RPMI7951 (cell line): ENCODE results near the gene PER1. TPM values are rescaled to one million over a fixed set of nuclear protein-coding genes. Genes with fewer than 3 reads are reported as not detected.

Source experiments
- DNase-seq: peaks from one replicate; pipeline ENCODE4 v3.0.0-alpha.2; 2012; ENCODE audit warnings: low read depth
- total RNA-seq: library from RNA; depleted of rRNA; stranded (reverse); fragments of >200 nt; shearing (Covaris generic); gene quantifications from 2 replicates; pipeline ENCODE4 v1.2.3, GENCODE V29; 2014

Gene PER1
- total RNA-seq, 1 experiment from 2014 or later: 3.0 TPM

DNA sequence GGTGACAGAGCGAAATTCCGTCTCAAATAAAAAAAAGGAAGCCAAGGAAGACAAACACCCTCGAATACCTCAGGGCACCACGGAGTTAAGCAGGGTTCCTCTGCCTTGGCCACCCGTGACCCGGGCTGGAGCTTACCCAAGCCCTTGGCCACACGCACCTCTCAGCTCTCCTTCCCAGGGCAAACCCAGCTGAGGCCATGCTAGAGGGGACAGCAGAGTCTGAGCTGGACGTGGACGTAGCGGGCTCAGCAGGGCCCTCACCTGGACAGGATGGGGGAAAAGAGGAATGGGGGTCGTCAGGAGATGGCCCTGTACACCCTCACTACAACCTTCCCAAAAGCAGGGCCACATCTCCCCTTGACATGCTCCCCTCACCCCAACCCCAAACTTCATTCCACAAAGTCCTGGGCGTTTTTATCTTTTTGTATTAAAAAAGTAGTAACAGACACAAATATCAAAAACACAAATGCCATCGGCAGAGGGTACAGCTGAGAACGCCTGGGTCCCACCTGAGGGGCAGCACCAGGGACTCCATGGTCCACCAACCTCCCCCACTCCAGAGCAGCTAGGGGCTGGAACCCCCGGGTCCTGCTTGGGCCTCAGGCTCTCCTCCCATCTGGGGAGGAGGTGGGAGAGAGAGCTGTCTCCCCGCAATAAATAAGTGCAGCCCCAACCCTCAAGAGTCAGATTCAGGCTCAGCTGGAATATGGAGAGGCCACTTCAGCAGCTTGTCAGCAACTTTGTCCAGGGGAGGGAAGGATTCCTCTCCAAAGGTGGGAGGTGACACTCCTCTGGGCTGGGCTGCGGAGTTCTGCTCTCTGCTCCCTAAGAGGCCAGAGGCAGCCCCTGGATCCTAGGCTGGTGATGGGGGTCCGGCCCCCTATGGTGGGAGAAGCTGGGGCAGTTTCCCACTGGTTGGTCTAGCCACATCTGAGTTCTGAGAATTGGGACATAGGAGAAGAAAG lies 11.9 kb downstream of the PER1 start:
- DNase-seq: no peak

DNA sequence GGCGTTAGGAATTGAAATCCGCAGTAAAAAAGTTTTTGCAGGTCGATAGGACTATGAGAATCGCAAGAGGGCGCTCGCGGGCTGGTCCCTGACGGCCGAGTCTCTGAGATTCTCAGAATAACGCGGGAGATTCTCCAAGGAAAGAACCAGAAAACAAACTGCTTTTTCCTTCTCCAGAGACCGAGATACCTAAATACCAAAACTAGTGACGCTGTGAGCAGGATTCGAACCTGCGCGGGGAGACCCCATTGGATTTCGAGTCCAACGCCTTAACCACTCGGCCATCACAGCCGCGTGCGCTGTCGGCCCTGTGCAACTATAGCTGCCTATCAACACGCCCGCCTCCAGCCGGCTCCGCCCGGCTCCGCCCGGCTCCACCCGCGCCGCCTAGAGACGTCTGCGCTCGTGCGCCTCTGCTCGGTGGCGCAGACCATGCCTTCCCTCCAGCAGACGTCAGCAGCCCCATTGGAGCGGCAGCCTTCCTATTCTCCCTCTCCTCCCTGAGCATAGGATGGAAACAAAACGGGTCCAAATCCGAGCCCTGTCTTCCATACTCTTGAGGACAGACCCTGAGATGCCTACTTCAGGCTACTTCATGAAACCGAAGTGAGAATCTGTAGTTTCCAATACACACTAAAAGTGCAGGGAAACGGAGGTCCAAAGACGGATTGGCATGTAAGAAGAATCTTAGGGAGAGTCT lies 13.4 kb downstream of the PER1 start:
- DNase-seq: peak; percentile 95

DNA sequence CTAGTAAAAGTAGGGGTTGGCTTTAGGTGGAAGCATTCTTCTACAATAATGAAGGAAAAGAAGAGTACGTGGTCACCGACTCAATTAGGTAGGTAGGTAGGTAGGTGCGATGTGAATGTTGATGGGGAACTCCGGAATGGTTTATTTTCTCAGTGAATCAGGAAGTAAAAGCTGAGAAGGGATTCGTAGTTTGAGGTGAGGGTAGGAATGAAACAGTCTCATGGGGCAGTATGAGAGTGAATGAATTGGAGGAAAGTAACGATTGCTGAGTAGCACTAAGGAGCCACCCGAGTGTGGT lies 13.9 kb downstream of the PER1 start:
- DNase-seq: no peak

DNA sequence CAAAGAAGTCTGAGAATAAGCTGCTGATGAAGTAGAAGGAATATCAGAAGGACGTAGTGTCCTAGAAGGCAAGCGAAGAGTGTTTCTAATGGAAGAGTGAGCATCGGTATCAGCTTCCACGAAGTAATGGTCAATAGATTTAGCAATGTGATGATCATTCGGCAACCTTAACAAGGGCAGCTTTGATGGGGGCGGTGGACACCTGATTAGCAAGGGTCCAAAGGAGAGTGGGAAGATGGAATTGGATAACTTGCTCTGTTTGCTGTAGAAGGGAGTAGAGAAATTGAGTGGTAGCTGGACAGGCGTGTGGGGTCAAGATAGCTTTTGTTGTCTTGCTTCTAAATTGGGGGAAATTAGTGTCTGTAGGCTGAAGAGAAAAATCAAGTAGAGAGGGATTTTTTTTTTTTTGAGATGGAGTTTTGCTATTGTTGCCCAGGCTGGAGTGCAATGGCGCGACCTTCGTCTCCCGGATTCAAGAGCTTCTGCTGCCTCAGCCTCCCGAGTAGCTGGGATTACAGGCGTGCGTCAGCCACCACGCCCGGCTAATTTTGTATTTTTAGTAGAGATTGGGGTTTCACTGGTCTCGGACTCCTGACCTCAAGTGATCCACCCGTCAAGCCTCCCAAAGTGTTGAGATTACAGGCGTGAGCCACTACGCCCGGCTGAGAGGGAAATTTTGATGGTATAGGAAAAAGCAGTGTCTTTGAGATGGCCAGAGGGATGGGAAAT lies 14.4 kb downstream of the PER1 start:
- DNase-seq: no peak

DNA sequence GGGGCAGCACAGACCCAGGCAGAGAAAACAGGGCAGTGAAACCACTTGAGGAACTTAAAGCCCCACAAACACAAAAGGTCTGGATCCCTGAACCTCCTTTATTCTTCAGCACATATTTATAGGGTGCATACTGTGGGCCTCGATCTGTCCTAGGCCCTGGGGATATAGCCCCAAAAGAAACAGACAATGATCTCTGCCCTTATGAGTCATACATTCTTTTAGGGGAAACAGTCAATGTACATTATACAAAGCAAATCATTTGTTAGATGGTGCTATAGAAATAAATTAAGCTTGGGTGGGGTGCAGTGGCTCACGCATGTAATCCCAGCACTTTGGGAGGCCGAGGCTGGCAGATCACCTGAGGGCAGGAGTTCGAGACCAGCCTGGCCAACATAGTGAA lies 18.3 kb downstream of the PER1 start:
- DNase-seq: no peak

DNA sequence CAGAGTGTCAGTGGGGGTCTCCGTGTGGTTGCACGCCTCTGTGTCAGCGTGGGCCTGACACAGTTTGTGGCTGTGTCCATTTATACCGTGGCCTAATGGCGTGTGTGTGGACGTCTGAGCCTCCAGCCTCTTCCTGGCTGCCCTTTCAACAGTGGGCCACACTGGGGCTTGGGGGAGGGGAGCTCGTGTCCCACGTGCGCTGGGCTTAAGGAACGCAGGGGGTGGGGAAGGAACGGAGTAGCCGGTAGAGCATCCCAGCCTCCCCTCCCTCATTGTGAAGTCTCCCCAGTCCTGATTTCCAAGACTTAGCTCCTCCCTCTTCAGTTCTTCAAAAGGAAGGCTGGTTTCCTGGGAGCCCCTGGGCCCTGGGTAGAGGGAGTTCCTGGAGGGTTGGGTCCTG lies 18.8 kb downstream of the PER1 start:
- no peak for DNase-seq

DNA sequence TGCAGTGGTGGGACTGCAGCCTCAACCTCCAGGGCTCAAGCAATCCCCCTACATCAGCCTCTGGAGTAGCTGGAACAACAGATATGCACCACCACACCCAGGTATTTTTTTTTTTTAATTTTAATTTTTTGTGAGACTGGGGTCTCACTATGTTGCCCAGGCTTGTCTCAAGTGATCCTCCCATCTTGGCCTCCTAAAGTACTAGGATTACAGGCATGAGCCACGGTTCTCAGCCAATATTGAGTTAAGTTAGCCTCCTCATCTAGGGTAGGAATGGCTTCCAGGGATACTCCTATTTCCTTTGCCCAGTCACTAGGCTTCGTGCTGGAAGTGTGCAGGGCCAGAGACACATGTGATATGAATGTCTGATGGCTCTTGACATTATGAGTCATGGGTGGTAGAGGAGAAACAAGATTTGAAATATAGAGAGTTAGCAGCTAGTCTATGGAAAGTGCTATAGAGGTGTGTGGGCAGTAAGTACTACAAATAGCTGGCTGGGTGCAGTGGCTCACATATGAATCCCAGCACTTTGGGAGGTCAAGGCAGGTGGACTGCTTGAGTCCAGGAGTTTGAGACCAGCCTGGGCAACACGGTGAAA lies 20.3 kb downstream of the PER1 start:
- DNase-seq: no peak

DNA sequence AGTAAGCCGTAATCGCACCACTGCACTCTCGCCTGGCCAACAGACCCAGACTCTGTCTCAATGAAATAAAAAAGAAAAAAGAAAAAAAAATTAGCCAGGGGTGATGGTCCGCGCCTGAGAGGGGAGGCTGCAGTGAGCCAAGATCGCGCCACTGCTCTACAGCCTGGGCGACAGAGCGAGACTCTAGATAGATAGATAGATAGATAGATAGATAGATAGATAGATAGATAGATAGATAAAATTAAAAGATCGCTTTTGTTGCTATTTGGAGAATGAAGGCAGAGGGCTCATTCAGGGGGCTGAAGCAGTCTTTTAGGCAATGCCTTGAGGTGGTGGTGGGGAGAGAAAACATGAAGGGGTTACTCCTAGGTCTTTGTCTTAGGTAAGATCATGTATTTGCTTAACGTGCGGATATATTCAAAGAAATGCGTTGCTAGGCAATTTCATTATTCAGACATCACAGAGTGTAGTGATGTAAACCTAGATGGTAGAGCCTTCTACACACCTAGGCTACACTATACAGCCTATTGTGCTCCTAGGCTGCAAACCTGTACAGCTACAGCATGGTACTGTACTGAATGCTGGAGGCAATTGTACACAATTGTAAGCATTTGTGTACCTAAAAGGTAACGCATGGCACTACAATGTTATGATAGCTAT lies 23.9 kb downstream of the PER1 start:
- no peak for DNase-seq

DNA sequence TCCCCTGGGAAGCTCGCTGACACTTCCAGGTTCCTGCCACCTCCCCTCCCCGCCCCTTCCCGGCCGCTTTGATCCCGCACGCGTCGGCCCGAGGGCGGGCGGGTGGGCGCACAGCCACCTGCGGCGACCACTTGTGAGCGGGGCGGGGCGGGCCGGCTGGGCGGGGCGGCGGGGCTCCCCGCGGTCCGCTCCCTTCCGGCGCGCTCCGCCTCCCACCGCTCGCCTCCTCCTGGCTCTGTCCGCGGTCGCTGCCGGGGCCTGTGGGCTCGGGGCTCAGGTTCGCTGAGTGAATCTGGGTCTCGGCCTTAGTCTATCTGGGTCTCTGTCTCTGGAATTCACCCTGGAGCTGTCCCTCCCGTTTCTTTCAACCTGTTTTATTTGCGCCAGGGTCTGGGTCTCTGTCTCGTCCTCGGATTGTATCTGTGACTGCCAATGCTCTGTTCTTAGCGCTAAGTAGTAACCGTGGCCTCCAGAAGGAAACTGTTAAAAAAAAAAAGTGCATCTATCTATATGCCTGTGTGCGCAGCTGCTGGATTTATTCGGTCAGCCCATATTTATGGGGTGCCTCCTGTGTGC lies 25.6 kb downstream of the PER1 start:
- DNase-seq: peak; percentile 63

DNA sequence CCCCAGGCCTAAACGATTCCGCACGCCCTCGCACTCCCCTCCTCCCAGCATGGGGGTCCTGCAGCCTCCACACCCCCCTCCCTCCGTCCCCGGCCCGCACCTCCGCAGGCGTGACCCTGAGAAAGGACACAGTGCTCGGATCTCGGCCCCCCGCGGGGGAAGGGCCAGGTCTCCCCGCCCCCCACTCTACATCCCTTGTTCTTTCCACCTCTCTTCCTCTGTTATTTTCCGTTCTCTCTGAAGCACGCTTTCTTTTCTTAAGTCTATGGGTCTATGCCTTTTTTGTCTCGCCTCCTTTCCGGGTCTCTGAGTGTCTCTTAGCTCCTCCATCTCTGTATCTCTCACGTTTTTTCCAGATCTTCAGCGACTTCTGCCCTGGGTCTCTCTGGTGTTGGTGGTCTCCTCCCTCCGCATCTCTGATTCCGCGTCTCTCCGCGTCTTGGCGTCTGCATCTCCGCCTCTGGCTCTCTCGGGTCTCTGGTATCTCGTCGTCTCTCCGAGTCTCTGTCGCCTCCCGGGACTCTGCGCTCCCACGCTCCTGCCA lies 26.2 kb downstream of the PER1 start:
- peak; percentile 28 for DNase-seq

DNA sequence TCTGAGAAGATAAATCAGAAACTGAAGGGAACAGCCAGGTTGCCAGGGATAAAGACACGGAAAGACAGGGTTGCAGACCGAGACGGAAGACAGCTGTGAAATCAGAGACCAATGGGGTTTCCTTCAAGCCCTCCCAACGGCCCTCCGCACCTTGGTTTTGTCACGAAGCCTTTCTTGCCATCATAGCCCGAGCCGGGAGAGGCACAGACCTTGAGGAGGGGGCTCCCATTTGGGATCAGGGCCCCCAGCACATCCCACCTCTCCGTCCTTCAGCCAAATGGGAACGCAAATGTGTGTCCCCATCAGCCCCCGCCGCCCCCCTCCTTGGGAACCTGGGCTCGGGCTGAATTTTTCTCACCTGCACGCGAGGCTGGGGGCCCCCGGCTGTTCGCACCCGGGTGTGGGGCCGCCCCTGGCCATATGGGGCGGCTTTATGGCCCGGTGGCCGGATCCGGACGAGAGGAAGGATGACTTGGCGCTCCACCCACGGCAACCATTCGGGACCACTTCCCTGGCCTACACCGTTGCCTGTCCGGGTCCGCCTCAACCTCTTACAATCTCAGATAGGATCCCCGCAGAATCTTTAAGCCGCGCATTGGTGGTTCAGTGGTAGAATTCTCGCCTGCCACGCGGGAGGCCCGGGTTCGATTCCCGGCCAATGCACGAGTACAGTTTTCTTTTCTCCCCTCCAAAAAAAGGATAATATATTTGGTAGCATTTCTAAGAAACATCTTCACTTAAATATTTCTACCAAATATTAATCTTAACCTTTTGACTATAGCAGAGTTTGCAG lies 26.9 kb downstream of the PER1 start:
- DNase-seq: peak; percentile 63

DNA sequence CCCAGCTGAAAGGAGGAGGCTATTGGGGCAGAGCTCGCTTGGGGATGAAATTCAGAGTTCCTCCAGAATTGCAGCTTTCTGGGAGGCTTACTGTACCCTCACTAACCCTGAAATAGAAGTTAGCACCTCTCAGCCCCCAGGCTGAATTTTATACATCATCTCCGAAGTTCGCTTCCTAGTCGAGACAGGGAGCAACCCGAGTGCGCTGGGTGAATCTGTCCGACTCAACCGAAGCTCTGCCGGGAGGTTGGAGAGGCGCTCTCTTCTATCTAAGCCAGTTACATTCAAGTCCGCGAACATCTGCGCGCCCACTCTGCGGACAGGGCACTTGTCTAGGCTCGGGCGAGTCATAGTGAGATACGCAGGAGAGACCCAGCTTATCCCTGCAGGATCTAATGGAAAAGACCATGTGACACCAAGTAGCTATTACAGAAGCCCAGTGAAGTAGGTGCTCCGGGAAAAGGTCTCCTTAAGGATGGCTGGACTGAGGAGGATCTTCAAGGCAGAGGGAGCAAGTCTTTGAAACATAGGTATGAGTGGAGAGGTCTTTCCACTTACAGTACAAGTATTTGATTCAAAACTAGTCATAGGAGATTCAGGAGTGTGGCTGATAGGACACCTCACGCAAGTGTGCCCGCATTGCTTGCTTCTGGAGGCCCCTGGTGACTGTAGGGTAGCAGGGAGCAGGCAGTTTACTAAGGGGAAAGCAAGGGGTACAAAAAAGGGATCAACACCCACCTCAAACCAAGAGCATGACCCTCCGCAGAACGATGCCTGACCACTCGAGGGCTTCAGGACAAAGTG lies 27.7 kb downstream of the PER1 start:
- DNase-seq: peak; percentile 28

DNA sequence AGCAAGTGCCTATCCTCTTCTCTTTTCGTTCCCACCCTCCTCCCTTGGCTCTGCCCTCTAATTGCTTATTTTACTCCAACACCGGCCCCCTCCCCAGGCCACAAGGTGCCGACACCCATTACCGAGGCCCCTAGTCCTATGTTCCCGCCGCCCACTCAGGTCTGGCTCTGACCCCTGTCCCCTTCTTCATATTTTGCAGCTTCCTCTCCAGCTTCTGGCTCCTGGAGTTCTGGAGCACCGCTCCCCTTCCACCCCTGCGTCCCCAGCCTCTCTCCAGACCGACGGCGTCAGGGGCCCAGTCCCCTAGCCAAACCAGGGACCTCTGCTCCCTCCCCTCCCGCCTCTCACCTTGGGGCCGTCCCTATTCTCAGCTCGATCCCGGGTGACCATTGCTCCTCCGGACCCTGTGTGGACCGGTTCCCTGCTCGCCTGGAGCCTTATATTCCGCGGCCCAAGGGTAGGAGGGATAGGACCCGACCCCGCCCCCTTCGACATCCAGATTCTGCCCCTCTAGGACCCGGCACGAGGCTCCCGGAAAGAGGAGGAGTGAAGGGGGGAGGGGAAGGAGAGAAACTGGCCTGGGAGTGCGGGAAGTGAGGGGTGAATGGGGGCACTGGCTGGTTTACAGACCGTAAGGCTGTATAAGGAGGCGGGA lies 28.4 kb downstream of the PER1 start, which contains the start of gene HES7:
Gene HES7 (minus strand): TSS at position 412 of the 655 bp plus-strand sequence. CDS start 22 bp downstream, at position 390.
- DNase-seq: no peak

DNA sequence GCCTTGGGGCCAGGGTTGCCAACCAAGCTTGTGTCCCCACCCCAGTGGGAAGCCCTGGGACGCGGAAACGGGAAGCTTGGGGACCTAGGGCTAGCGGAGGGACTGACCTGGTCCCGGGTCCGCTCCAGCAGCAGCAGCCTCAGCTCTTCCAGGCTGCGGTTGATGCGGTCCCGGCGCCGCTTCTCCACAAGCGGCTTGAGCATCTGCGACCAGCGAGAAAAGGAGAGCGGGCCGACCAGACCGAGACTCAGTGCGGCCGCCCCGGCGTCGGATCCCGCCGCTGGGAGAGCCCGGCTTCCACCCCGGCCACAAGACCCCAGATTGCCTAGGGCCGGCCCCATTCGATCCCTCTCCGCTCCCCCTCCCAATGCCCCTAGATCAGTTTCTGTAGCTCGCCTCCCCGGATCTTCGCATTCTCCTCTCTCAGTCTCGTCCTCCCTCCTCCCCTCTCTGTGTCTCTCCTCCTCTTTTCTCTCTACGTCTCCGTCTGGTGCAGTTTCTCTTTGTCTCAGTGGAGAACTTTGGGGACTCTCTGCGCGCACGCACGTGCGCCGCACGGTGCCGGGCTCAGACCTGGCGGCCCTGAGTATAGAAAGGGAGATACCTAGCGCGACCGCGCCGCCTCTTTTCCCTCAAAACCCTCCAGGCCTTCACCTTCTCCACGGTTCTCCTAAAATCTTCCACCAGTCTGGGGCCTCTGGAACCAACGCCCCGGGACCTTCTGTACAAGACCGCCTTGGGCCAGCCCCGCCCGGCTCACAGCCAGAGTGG lies 29.1 kb downstream of the PER1 start:
- DNase-seq: peak; percentile 33

DNA sequence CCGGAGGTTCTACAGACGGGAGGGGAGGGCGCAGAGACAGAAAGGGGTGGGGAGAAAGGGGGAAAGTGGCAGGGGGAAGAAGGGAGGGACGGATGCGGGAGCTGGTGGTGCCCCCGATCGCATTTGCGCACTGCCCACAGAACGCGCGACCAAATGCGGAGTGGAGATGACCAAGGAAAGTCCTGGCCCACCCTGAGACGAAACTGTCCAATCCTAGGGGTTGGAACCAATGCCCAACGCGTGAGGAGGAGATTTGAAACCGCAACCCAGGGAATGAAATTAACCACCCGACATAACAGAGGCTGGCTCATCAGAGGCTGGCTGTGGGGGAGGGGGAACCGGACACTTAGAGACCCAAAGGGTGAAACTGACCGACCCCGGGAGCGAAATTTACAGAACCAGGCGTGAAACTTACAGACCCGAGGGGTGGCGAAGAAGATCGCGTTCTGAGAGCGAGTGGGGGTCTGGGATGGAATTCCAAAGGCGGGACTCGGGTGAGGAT lies 29.7 kb downstream of the PER1 start:
- DNase-seq: peak; percentile 63

DNA sequence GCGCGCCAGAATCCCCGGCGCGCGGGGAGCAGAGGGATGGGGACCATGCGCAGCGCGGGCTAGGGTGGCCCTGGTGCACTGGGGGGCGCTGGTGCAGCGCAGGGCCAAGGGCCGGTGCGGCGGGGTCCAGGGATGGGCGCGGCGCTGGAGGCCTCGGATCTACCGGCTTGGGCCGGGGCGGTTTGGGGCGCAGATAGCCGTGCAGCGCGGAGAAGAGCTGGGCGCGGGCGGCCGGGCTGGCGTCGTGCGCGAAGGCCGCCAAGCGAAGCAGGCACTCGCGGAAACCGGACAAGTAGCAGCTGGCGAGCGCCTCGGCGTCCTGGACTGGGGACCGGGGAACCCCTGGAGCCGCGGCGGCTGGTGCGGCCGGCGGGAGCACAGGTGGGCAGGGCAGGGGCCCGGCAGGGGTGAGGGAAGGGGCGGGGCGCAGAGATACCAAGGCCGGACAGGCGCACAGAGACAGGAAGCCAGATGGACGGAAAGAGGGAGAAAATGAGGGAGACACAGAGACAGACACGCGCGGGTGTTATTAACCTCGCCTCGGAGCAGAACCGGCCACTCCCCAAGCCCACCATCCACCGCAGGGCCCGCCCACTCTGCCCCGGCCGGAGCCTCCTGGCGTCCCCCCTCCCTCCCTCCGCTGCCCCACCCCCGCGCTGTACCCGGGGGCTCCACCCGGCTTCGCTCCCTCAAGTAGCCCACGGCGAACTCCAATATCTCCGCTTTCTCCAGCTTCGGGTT lies 30.4 kb downstream of the PER1 start:
- DNase-seq: peak; percentile 59

DNA sequence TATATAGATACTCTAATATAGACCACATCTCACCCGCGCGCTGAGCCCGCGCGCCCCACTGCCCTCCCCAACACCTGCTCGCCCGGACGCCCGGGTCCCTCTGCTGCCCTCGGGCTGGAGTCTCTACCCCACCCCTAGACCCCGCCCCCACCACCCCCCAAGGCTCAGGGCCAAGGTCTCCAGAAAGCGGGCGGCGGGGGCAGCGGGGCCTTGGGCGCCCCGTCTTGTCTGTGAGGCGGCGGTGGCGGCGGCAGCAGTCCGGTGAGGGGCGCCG lies 30.9 kb downstream of the PER1 start:
- DNase-seq: no peak
